ENCODE data around the gene CHAF1B.

Gene CHAF1B

DNA sequence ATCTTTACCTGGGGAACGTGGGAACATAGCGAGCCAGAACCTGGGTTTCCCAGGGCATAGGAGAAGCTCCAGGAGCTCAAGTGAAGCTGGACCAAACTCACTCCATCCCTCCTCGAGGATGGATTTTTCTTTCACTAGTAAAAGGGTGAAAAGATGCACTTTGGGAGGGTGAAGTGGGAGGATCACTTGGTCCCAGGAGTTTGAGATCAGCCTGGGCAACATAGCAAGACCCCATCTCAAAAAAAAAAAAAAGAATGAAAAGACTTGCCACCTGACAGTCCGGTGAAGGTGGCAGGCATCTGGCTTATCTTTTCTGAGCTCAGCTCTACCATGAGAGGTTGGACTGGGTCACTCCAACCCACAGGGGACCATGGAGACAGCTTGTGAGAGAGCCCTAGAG, 42.3 kb downstream of the CHAF1B start:
- DNase-seq (ENCODE audit: low read depth in 2 of 2): no peak

GRCh38 chr21:36428761-36429432, 43.7 kb downstream of the CHAF1B start:
- no peak for DNase-seq (ENCODE audit: low read depth in 2 of 2)

GRCh38 chr21:36429947-36430546, 44.9 kb downstream of the CHAF1B start:
- peak; percentile 49 to 59 for DNase-seq (ENCODE audit: low read depth in 2 of 2)

- no peak for DNase-seq (ENCODE audit: low read depth in 2 of 2)
These were observed 45.6 kb downstream of the CHAF1B start for GRCh38 chr21:36430841-36431240.

- DNase-seq (ENCODE audit: low read depth in 2 of 2): no peak
These were observed 46.1 kb downstream of the CHAF1B start for GRCh38 chr21:36431252-36431651.

- DNase-seq (ENCODE audit: low read depth in 2 of 2): no peak
These were observed 48.0 kb downstream of the CHAF1B start for GRCh38 chr21:36433059-36433709.

GRCh38 chr21:36434144-36434543, 49.0 kb downstream of the CHAF1B start:
- no peak for DNase-seq (ENCODE audit: low read depth in 2 of 2)

GRCh38 chr21:36436829-36437744, 51.9 kb downstream of the CHAF1B start:
- DNase-seq (ENCODE audit: low read depth in 2 of 2): no peak

DNA sequence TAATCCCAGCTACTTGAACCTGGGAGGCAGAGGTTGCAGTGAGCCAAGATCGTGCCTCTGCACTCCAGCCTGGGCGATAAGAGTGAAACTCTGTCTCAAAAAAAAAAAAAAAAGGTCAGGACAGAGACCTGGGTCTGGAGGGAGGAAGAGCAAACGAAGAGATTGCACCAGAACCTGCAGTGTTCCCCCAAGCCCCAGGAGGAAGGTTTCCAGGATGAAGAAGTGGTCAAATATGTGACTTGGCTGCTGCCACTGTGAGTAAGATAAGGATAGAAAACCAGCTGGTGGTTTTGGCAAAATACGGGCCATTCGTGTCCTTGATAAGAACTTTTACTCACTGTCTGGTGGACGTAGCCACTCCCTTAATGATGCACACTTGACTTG, 52.5 kb downstream of the CHAF1B start:
- no peak for DNase-seq (ENCODE audit: low read depth in 2 of 2)

- no peak for DNase-seq (ENCODE audit: low read depth in 2 of 2)
These were observed 56.5 kb downstream of the CHAF1B start for GRCh38 chr21:36441715-36442114.

DNA sequence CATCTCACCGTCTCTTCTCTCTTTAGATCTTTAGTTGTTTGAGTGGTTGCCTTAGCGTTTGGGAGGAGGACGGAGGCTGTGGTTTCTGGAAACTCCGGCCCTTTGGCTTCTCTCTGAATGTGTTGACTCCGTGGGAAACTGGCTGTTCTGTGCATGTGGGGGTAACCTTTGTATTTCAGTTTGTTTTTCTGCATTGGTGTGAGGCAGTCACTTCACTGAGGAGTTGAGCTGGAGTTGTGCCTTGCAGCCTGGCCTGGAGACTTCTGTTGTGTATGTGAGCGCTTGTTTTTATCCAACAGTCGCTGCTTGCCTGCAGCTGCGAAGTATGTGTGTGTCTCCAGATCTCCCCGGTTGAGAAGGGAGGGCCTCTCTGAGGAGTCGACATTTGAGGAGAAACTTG, 61.1 kb downstream of the CHAF1B start:
- DNase-seq (ENCODE audit: low read depth in 2 of 2): no peak

GRCh38 chr21:36450511-36450910, 65.3 kb downstream of the CHAF1B start:
- no peak for DNase-seq (ENCODE audit: low read depth in 2 of 2)

DNA sequence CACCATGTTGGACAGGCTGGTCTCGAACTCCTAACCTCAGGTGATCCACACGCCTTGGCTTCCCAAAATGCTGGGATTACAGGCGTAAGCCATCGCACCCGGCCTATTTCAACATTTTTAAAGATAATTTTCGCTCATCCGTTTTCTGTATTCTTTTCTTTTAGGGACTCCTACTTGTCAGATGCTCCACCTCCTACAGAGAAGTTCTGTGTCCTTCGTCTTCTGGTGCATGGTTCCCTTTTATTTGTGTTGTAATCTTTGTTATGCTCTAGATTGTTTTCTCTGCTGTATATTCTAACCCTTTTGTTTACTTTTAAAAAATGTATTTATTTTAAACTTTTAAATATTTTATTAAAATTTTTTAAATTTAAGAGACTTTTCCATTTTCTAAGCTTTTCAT, 66.3 kb downstream of the CHAF1B start:
- no peak for DNase-seq (ENCODE audit: low read depth in 2 of 2)

GRCh38 chr21:36452281-36452825, 67.2 kb downstream of the CHAF1B start:
- DNase-seq (ENCODE audit: low read depth in 2 of 2): no peak

- no peak for DNase-seq (ENCODE audit: low read depth in 2 of 2)
These were observed 68.9 kb downstream of the CHAF1B start for GRCh38 chr21:36454093-36454531.

DNA sequence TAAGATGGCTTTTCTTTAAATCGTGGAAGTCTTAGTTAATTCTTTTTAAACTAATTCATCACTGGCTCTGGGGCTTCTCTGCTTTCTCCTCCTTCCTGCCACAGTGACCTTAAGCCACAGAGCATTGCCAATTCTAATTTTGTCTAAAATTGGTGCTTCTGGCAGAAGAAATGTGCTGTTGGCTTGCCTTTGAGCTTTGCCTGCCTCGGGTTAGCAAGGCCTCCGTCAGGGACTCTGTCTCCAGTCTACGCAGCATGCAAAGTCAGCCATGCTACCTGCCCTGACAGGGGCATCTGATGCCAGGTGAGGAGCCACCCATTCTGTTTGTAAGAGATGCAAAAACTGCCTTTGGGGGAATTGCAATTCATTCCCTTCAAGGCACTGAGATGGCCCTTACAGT, 69.5 kb downstream of the CHAF1B start:
- no peak for DNase-seq (ENCODE audit: low read depth in 2 of 2)

DNA sequence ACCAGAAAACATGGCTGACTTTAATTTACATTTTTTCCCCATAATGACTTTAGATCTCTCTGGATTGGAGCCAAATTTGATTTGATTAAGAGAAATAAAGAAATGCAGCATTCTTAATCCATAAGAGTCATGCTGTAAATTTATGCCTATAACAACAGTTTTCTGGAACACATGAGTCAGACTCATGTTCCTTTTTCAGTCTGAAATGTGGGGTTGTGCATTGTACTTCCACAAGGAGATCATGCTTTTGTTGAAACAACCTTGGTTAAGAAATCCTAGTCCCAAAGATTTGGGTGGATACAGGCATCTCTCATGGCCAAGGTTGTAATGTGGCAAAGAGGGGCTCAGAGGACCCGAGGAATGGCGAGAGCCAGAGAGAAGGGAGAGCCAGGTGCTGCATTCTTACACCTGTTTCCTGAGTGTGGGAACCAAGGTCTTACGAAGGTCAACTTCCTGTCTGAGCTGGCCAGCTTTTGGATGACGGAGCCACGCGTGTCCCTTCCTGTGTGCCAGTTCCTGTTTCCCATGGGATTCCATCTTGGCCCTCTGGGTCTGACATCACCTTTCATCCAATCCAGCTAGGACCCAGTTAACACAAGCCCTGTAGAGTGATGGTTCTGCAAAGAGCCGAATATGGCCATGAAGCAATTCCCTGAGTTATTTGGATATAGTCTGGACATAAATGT, 71.7 kb downstream of the CHAF1B start:
- DNase-seq (ENCODE audit: low read depth in 2 of 2): no peak

DNA sequence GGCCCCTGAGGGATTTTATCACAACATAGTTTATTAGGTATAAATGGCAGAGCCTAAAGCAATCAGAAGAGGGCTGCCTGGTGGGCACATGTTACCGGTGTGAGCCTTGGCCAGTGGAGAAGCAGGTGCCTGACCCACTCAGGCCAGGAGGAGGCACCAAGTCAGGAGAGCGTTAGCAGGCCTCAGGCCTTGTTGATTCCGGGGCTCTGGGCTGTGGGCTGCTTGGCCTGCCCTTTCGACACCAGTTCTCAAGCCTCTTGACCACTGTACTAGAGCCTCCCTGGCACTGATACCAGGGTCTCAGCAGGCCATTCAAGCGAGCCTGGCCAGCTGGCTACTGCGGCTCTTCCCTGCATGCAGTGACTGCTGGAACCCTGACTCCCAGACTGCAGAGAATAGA, 73.9 kb downstream of the CHAF1B start:
- DNase-seq (ENCODE audit: low read depth in 2 of 2): no peak

DNA sequence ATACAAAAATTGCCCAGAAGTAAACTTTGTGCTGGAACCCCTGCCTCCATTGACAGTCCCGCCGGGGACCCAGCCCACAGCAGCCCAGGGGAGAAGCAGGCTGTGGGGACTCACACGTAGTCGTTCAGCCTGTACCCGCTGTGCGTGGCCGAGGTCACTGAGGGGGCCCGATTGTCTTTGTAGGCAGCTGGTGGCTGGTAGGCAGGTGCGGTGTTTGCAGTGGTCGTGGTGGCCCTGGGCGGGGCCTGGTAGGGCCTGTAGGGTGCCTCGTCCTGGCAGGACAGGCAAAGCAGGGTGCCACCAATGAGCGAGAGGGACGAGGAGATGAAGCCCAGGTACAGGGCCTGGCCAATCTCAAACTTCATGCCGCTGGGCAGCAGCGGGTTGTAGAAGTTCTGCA, 75.7 kb downstream of the CHAF1B start:
- DNase-seq (ENCODE audit: low read depth in 2 of 2): no peak

DNA sequence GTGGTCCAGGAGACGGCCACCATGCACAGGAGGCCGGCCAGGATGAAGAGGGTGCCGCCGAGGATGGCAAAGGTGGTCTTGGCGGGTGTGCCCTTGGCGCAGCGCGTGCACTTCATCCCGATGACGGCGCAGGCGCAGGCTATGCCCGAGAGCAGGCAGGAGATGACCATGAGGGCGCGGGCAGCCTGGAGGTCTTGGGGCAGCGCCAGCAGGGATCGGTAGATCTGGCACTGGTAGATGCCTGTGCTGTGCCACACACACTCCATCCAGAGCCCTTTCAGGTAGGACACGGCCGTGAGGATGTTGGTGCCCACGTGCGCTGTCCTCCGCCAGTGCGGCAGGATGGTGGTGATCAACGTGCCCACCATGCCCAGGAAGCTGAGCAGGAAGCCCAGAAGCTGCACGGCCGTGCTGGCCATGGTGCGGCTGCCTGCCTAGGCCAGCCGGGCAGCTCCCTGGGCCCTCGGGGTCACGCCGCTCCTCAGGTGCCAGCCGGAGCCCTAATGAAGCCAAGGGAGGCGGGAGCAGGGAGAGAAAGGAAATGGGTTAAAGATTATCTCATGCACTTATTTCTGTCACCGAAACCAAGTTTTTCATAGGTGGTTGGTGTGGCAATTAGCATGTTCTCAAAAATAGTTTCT, 76.2 kb downstream of the CHAF1B start:
- no peak for DNase-seq (ENCODE audit: low read depth in 2 of 2)

All from stimulated activated CD8-positive, alpha-beta memory T cell treated with anti-CD3 and anti-CD28 coated beads, Interleukin-7, amount 100 ng/mL, for 1 hour (primary cell).